DND-41 (cell line): ENCODE measurements around the gene NOL4L.

ENCODE experiments used
- ATAC-seq: fragments of 200-7000 bp; cut with Tn5 transposase; 3 replicates; pipeline ENCODE4 v1.9.1; 2021; ENCODE audit warnings: low read depth; ENCODE audit not compliant: insufficient read depth
- DNase-seq: peaks from one replicate; pipeline ENCODE4 v3.0.0-alpha.2; 2020
- H2AFZ ChIP-seq: 2 replicates; pipeline ENCODE4 v1.6.0; 2012; ENCODE audit warnings: low read depth, low read length
- H3K27ac ChIP-seq: 2 replicates; pipeline ENCODE4 v1.5.1; 2012; ENCODE audit warnings: low read length, inconsistent platforms
- H3K27me3 ChIP-seq: fragments of 200-600 bp; sonication (generic); 2 replicates; pipeline ENCODE4 v1.6.0; 2012; ENCODE audit warnings: low read length, mild to moderate bottlenecking, inconsistent platforms; ENCODE audit not compliant: insufficient read depth, poor library complexity
- H3K36me3 ChIP-seq: 2 replicates; pipeline ENCODE4 v1.5.1; 2012; ENCODE audit warnings: low read length, inconsistent platforms; ENCODE audit not compliant: insufficient read depth
- H3K4me1 ChIP-seq: 2 replicates; pipeline ENCODE4 v1.5.1; 2012; ENCODE audit warnings: mild to moderate bottlenecking, low read length; ENCODE audit not compliant: insufficient read depth
- H3K4me2 ChIP-seq: 2 replicates; pipeline ENCODE4 v1.6.0; 2012; ENCODE audit warnings: mild to moderate bottlenecking, moderate library complexity, low read length, inconsistent platforms; ENCODE audit not compliant: insufficient read depth
- H3K4me3 ChIP-seq, 2 experiments: fragments of 200-600 bp in 1 of 2; shearing (Covaris generic) in 1 of 2; 2 replicates each; pipeline ENCODE4 v1.5.1; 2012 to 2016; ENCODE audit warnings: inconsistent platforms in 2 of 2, low read length in 2 of 2, mild to moderate bottlenecking in 2 of 2, low read depth in 1 of 2, moderate library complexity in 1 of 2
- H3K79me2 ChIP-seq: 2 replicates; pipeline ENCODE4 v1.6.0; 2012; ENCODE audit warnings: low read length, inconsistent platforms; ENCODE audit not compliant: insufficient read depth
- H3K9ac ChIP-seq: 2 replicates; pipeline ENCODE4 v1.6.0; 2012; ENCODE audit warnings: low read depth, mild to moderate bottlenecking, inconsistent platforms, low read length, moderate library complexity
- H3K9me3 ChIP-seq: 2 replicates; pipeline ENCODE4 v1.5.1; 2012; ENCODE audit warnings: low read length, moderate library complexity, mild to moderate bottlenecking, inconsistent platforms; ENCODE audit not compliant: insufficient read depth, severe bottlenecking
- H4K20me1 ChIP-seq: 2 replicates; pipeline ENCODE4 v1.6.0; 2012; ENCODE audit warnings: low read length; ENCODE audit not compliant: insufficient read depth
- CTCF ChIP-seq: IDR thresholded peaks from 2 replicates; pipeline ENCODE4 v1.5.1; 2012; ENCODE audit warnings: borderline replicate concordance, low read length, moderate library complexity, mild to moderate bottlenecking; ENCODE audit not compliant: poor library complexity, severe bottlenecking; ENCODE audit errors: extremely low read depth
- EZH2 ChIP-seq: IDR thresholded peaks from 3 replicates; pipeline ENCODE4 v1.6.1; 2012; ENCODE audit warnings: borderline replicate concordance, low read depth, mild to moderate bottlenecking, moderate library complexity, low read length, inconsistent platforms; ENCODE audit not compliant: severe bottlenecking

Gene NOL4L

DNA sequence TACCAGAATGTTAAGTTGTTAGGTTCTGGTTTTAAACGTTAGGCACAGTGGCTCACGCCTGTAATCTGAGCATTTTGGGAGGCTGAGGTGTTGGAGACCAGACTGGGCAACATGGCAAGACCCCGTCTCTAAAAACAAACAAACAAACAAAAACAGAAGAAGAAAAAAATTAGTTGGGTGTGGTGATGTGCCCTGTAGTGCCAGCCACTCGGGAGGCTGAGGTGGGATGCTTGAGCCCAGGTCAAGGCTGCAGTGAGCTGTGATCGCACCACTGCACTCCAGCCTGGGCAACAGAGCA is 19.4 kb downstream of the NOL4L start:
- Histone ChIP-seq H3K36me3 (no peaks in the 10 kb centered on the region), H3K27me3 (no peaks in the 10 kb centered on the region), H2AFZ (no peak overlapping the region), H3K4me1 (no peaks in the 10 kb centered on the region), H3K4me2 (no peak overlapping the region), H3K79me2 (peaks cover 72% of the 10 kb centered on the region), H3K4me3 (no peak overlapping the region), H3K27ac (no peak overlapping the region), H4K20me1 (peaks cover 86% of the 10 kb centered on the region), H3K9ac (no peak overlapping the region), H3K9me3 (no peaks in the 10 kb centered on the region)
- TF ChIP-seq EZH2 (no peak), CTCF (no peak)
- DNase-seq = no peak
- ATAC-seq = no peak

GRCh38 chr20:32564921-32565734 is 20.0 kb downstream of the NOL4L start:
- Histone ChIP-seq H2AFZ (no peak overlapping the region), H3K79me2 (peaks cover 72% of the 10 kb centered on the region), H3K4me2 (no peak overlapping the region), H3K9ac (no peak overlapping the region), H3K9me3 (no peaks in the 10 kb centered on the region), H3K4me3 (no peak overlapping the region), H3K36me3 (no peaks in the 10 kb centered on the region), H3K4me1 (no peaks in the 10 kb centered on the region), H3K27me3 (no peaks in the 10 kb centered on the region), H3K27ac (no peak overlapping the region), H4K20me1 (peaks cover 90% of the 10 kb centered on the region)
- no peak for ATAC-seq
- no peak for DNase-seq
- TF ChIP-seq EZH2 (no peak), CTCF (no peak)

DNA sequence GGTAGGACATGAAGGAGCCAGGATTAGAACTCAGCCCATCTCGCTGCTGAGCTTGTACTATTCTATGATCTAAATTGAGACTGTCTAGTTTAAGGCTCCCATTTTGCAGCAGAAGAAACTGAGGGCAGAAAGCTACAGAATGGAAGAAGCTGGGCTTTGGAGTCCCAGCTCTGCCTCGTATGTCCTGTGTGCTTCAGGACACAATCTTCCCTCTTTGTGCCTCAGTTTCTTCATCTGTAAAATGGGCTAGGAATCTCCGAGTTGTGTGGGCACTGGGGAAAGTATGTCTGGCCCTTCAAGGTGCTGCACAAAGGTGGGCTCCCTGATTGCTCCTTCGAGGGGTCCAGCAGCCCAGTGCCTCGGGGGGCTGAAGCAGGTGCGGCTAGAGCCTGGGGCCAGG is 20.7 kb downstream of the NOL4L start:
- ATAC-seq (no peak), DNase-seq (no peak)
- Histone ChIP-seq H3K9me3 (no peaks in the 10 kb centered on the region), H3K9ac (no peak overlapping the region), H3K4me1 (no peaks in the 10 kb centered on the region), H4K20me1 (peaks cover 90% of the 10 kb centered on the region), H3K27me3 (no peaks in the 10 kb centered on the region), H3K4me2 (no peak overlapping the region), H3K27ac (no peak overlapping the region), H3K79me2 (peaks cover 72% of the 10 kb centered on the region), H2AFZ (no peak overlapping the region), H3K36me3 (no peaks in the 10 kb centered on the region), H3K4me3 (no peak overlapping the region)
- no peak for TF ChIP-seq EZH2
- no peak for TF ChIP-seq CTCF
